ENCODE results near the gene PLD5.
"Not testable (repeated sequence)": the region's sequence is repeated elsewhere in the genome, so short reads cannot be mapped to it uniquely, and the experiment has no call there.

PLD5 gene

GRCh38 chr1:242139442-242139841 is 385.1 kb downstream of the PLD5 start:
- DNase-seq: no peak

GRCh38 chr1:242133796-242134195 is 390.7 kb downstream of the PLD5 start:
- DNase-seq: no peak

- DNase-seq: no peak
Measured at GRCh38 chr1:242133351-242133750, 391.1 kb downstream of the PLD5 start.

GRCh38 chr1:242132121-242132817 is 392.2 kb downstream of the PLD5 start:
- DNase-seq: no peak

GRCh38 chr1:242128951-242129502 is 395.5 kb downstream of the PLD5 start:
- no peak for DNase-seq

- DNase-seq: no peak
Measured at GRCh38 chr1:242120432-242120831, 404.1 kb downstream of the PLD5 start.

GRCh38 chr1:242100921-242101320 is 423.6 kb downstream of the PLD5 start:
- DNase-seq: no peak

GRCh38 chr1:242097283-242097682 is 427.2 kb downstream of the PLD5 start:
- not testable (repeated sequence) for DNase-seq

GRCh38 chr1:242093116-242093515 is 431.4 kb downstream of the PLD5 start:
- DNase-seq: no peak

- DNase-seq: no peak
Measured at GRCh38 chr1:242089911-242090310, 434.6 kb downstream of the PLD5 start.

- no peak for DNase-seq
Measured at GRCh38 chr1:242088875-242089274, 435.6 kb downstream of the PLD5 start.

- no peak for DNase-seq
Measured at GRCh38 chr1:242086706-242087105, 437.8 kb downstream of the PLD5 start.

- no peak for DNase-seq
Measured at GRCh38 chr1:242086093-242086492, 438.4 kb downstream of the PLD5 start.

GRCh38 chr1:242083742-242084141 is 440.8 kb downstream of the PLD5 start:
- DNase-seq: no peak

- DNase-seq: no peak
Measured at GRCh38 chr1:242081446-242081845, 443.1 kb downstream of the PLD5 start.

GRCh38 chr1:242065813-242066212 is 458.7 kb downstream of the PLD5 start:
- DNase-seq: no peak

GRCh38 chr1:242062271-242062670 is 462.2 kb downstream of the PLD5 start:
- no peak for DNase-seq

- DNase-seq: no peak
Measured at GRCh38 chr1:242059976-242060375, 464.5 kb downstream of the PLD5 start.

GRCh38 chr1:242058582-242058981 is 465.9 kb downstream of the PLD5 start:
- not testable (repeated sequence) for DNase-seq

GRCh38 chr1:242058181-242058580 is 466.3 kb downstream of the PLD5 start:
- not testable (repeated sequence) for DNase-seq

- DNase-seq: no peak
Measured at GRCh38 chr1:242057745-242058115, 466.8 kb downstream of the PLD5 start.

GRCh38 chr1:242056988-242057744 is 467.3 kb downstream of the PLD5 start:
- no peak for DNase-seq

- no peak for DNase-seq
Measured at GRCh38 chr1:242055749-242056320, 468.7 kb downstream of the PLD5 start.

GRCh38 chr1:242043165-242043564 is 481.3 kb downstream of the PLD5 start:
- DNase-seq: no peak
